OCI-LY7 (cell line): ENCODE results near the gene FAM110C.

Experiments used
- CTCF ChIP-seq: fragments of 200-600 bp; sonication (generic); conservative IDR thresholded peaks from 2 replicates; pipeline ENCODE4 v1.5.1; 2014; ENCODE audit warnings: mild to moderate bottlenecking, antibody characterized with exemption, low read length, moderate library complexity, mixed read lengths
- EZH2phosphoT487 ChIP-seq: fragments of 200-600 bp; sonication (generic); IDR thresholded peaks from 2 replicates; pipeline ENCODE4 v1.6.1; 2018; ENCODE audit warnings: low read depth, borderline replicate concordance, mild to moderate bottlenecking, mixed run types, antibody characterized with exemption, low read length, moderate library complexity, mixed read lengths

GRCh38 chr2:92326-92725, 46.0 kb upstream of the FAM110C start:
- no peak for TF ChIP-seq CTCF
- TF ChIP-seq EZH2phosphoT487: no peak
